GM12874 (cell line): ENCODE results near the gene NGFR.

Source experiments
- CTCF ChIP-seq: IDR thresholded peaks from 2 replicates; pipeline ENCODE4 v1.5.1; 2011; ENCODE audit warnings: low read depth, mild to moderate bottlenecking, control low read depth, low read length, moderate library complexity; ENCODE audit not compliant: insufficient read depth

The NGFR gene

DNA sequence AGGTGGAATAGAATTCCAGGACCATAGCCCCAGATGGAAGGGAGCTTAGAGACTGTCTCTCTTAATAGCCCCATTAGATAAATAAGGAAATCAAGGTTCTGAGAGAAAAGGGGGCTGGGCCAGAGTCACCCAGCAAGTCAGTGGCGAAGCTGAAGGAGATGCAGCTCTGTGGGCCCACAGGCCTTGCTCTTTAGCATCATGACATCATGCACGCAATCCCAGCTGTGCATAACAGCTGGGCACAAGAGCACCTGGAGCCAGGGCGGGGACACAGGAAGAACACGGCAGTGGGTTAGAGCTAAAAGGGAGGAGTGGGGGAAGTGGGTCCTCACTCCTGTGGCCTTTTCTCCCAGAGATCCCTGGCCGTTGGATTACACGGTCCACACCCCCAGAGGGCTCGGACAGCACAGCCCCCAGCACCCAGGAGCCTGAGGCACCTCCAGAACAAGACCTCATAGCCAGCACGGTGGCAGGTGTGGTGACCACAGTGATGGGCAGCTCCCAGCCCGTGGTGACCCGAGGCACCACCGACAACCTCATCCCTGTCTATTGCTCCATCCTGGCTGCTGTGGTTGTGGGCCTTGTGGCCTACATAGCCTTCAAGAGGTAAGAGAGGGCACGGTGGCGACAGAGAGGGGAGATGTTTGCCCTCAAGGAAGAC lies 15.1 kb downstream of the NGFR start:
- TF ChIP-seq CTCF = no peak

GRCh38 chr17:49510720-49511110 lies 15.6 kb downstream of the NGFR start:
- TF ChIP-seq CTCF = no peak

DNA sequence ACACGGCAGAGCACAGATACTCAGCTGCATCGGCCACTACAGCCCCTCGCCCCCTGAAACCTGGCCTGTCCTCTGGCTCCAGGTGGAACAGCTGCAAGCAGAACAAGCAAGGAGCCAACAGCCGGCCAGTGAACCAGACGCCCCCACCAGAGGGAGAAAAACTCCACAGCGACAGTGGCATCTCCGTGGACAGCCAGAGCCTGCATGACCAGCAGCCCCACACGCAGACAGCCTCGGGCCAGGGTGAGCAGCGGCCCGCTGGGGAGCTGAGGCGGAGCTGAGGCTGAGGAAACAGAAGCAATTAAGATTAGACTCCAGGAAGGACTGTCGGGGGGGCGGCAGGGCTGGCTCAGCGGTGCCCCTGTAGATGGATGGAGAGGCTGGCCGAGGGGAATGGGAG lies 16.7 kb downstream of the NGFR start:
- no peak for TF ChIP-seq CTCF

- TF ChIP-seq CTCF = no peak
Observed at GRCh38 chr17:49512296-49513043, 17.4 kb downstream of the NGFR start.

DNA sequence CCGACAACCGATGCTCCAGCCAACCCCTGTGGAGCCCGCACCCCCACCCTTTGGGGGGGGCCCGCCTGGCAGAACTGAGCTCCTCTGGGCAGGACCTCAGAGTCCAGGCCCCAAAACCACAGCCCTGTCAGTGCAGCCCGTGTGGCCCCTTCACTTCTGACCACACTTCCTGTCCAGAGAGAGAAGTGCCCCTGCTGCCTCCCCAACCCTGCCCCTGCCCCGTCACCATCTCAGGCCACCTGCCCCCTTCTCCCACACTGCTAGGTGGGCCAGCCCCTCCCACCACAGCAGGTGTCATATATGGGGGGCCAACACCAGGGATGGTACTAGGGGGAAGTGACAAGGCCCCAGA lies 17.9 kb downstream of the NGFR start:
- no peak for TF ChIP-seq CTCF

- TF ChIP-seq CTCF = no peak
Observed at GRCh38 chr17:49513641-49514040, 18.5 kb downstream of the NGFR start.

DNA sequence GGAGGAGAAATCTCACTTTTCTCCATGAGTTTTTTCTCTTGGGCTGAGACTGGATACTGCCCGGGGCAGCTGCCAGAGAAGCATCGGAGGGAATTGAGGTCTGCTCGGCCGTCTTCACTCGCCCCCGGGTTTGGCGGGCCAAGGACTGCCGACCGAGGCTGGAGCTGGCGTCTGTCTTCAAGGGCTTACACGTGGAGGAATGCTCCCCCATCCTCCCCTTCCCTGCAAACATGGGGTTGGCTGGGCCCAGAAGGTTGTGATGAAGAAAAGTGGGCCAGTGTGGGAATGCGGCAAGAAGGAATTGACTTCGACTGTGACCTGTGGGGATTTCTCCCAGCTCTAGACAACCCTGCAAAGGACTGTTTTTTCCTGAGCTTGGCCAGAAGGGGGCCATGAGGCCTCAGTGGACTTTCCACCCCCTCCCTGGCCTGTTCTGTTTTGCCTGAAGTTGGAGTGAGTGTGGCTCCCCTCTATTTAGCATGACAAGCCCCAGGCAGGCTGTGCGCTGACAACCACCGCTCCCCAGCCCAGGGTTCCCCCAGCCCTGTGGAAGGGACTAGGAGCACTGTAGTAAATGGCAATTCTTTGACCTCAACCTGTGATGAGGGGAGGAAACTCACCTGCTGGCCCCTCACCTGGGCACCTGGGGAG lies 19.1 kb downstream of the NGFR start:
- no peak for TF ChIP-seq CTCF
